IPS-15b (cell line): ENCODE data around the gene FAM228A.

Experiments
- H3K27me3 ChIP-seq: one replicate; pipeline ENCODE4 v1.6.1; 2013; ENCODE audit warnings: low read length; ENCODE audit not compliant: control insufficient read depth, insufficient read depth
- H3K36me3 ChIP-seq: one replicate; pipeline ENCODE4 v1.6.1; 2013; ENCODE audit warnings: low read length; ENCODE audit not compliant: control insufficient read depth, insufficient read depth
- H3K4me1 ChIP-seq: one replicate; pipeline ENCODE4 v1.6.1; 2013; ENCODE audit warnings: mild to moderate bottlenecking, low read length; ENCODE audit not compliant: control insufficient read depth, insufficient read depth
- H3K4me3 ChIP-seq: one replicate; pipeline ENCODE4 v1.5.1; 2013; ENCODE audit warnings: low read depth, low read length
- H3K9ac ChIP-seq: one replicate; pipeline ENCODE4 v1.6.1; 2013; ENCODE audit warnings: low read depth, mild to moderate bottlenecking, low read length
- H3K9me3 ChIP-seq: one replicate; pipeline ENCODE4 v1.6.1; 2013; ENCODE audit warnings: mild to moderate bottlenecking, low read length; ENCODE audit not compliant: control insufficient read depth, insufficient read depth

FAM228A gene

DNA sequence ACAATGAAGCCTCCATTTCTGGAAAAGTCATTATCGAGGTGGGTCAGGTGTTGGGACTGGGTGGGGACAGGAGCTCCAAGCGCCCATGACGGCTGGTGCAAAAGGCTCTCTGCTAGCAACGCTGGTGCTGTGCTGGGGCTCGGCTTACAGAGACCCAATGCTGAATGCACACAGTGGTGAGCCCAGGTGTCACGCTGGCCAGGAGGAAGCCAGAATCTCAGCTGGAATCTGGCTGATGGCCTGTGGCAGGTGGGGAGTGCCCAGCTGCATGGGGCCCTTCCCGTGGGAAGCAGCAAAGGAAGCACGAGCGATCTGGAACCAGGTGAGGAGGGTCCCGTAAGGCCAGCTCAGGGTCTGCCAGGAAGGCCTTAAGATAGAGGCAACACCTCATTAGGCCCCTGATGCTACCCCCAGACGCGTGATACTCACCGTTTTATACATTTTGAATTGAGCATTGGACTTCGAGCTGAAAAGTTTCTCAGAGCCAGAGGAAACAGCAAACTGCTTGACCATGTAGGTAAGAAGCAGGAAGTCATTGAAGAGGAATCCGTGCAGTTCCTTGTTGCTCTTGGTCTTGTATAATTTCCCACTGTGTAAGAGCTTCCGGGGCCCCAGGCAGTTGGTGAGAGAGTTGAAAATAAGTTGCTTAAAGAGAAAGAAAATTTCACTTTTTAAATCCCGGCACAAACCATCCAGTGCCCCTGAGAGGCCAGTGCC is 34.7 kb downstream of the FAM228A start:
- H3K27me3 ChIP-seq: no peaks in the 10 kb centered on the region
- no peak overlapping the region for H3K4me3 ChIP-seq
- H3K9ac ChIP-seq: no peak overlapping the region
- peaks cover 15% of the 10 kb centered on the region for H3K36me3 ChIP-seq
- H3K9me3 ChIP-seq: no peaks in the 10 kb centered on the region
- H3K4me1 ChIP-seq: no peaks in the 10 kb centered on the region

- H3K36me3 ChIP-seq: peaks cover 15% of the 10 kb centered on the region
- H3K27me3 ChIP-seq: no peaks in the 10 kb centered on the region
- H3K4me3 ChIP-seq: no peak overlapping the region
- H3K9me3 ChIP-seq: no peaks in the 10 kb centered on the region
- H3K9ac ChIP-seq: no peak overlapping the region
- H3K4me1 ChIP-seq: no peaks in the 10 kb centered on the region
Measured at GRCh38 chr2:24210106-24210455, 35.2 kb downstream of the FAM228A start.

- Histone ChIP-seq H3K9ac (no peak overlapping the region), H3K36me3 (peaks cover 15% of the 10 kb centered on the region), H3K4me3 (no peak overlapping the region), H3K27me3 (no peaks in the 10 kb centered on the region), H3K9me3 (no peaks in the 10 kb centered on the region), H3K4me1 (no peaks in the 10 kb centered on the region)
Measured at GRCh38 chr2:24210723-24211122, 35.9 kb downstream of the FAM228A start.

DNA sequence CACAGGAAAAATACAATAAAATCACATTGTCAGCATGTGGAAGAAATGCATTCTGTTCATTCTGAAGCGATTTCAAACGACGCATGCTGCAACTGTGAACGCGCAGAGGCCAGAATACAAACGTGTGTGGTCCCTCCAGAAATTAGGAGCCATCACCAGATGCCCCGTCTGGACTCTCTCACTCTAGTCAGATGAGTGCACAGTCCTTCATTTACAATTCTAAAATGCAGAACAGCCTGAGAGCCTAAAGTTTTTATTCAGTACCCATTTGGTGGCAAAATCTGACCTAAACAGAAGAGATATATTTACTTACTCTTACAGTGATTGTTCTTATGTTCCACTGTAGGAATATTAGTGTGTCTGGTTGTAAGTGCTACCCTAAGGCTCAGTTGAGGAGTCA is 36.6 kb downstream of the FAM228A start:
- no peaks in the 10 kb centered on the region for H3K9me3 ChIP-seq
- no peak overlapping the region for H3K9ac ChIP-seq
- H3K27me3 ChIP-seq: no peaks in the 10 kb centered on the region
- peaks cover 15% of the 10 kb centered on the region for H3K36me3 ChIP-seq
- no peak overlapping the region for H3K4me3 ChIP-seq
- H3K4me1 ChIP-seq: no peaks in the 10 kb centered on the region

GRCh38 chr2:24214880-24215279 is 40.0 kb downstream of the FAM228A start:
- no peak overlapping the region for H3K9ac ChIP-seq
- no peaks in the 10 kb centered on the region for H3K27me3 ChIP-seq
- H3K4me3 ChIP-seq: no peak overlapping the region
- H3K4me1 ChIP-seq: no peaks in the 10 kb centered on the region
- H3K36me3 ChIP-seq: peaks cover 10% of the 10 kb centered on the region
- H3K9me3 ChIP-seq: no peaks in the 10 kb centered on the region

DNA sequence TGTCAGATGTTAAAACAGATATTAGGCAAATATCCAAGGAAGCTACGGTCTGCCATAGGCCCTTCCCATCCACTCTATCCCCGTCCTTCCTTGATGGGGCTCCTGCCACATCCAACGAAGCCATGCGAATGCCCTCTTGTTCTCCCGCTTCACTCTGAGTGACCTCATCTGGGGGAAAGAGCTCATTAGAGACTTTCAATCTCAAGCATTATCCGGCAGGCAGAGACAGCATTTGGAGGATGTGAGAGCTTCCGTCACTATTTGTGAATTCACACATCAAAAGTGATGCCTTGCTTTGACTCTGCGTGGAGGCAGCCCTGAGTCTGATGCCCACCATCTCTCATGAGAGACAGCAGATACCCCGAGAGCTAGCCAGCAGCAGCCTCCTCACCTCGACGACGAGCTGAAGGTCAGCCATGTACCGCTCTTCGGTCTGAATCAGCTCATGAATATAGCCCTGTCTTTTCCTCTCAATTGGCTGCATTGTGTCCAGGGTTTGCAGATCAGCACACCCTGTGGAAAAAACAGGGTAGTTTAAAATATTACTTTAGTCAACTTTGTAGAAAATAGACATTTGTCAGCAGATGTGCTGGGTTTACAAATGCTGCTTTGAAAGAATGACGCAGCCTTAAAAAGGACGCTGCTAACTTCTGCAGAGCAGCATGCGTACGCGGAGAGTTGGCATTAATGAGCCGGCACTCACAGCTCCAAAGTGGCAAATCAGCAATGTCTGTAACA is 45.9 kb downstream of the FAM228A start:
- Histone ChIP-seq H3K27me3 (no peaks in the 10 kb centered on the region), H3K4me3 (no peak overlapping the region), H3K36me3 (peaks cover 4% of the 10 kb centered on the region), H3K4me1 (no peaks in the 10 kb centered on the region), H3K9ac (no peak overlapping the region), H3K9me3 (no peaks in the 10 kb centered on the region)

DNA sequence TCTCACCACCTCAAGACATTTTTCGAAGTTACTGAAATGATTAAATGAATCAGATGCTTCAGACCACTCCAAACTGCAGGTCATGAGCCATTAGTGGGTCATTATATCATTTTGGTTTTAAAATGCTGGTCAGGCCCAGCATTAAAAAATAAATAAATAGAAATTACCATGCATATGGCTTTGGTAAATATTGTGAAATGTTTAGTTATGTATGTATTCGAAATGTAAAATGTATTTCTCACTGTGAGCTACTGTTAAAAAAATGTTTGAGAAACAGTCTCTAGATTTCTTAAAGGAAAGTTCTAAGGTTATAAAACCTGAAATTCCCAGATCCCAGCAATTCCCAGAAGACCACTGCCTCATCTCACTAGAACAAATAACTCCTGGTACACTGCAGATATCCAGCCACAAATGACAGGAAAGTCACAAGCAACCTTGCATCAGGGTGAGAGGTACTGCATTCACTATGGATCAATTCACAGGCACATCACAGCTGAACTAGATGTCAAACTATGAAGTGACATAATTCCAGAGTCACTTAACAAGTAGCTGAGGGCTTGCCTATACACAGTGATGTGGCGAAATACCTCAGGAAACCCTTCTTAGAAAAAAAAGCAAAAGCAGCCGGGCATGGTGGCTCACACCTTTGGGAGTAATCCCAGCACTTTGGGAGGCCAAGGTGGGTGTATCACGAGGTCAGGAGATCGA is 46.6 kb downstream of the FAM228A start:
- H3K4me1 ChIP-seq: no peaks in the 10 kb centered on the region
- no peaks in the 10 kb centered on the region for H3K27me3 ChIP-seq

DNA sequence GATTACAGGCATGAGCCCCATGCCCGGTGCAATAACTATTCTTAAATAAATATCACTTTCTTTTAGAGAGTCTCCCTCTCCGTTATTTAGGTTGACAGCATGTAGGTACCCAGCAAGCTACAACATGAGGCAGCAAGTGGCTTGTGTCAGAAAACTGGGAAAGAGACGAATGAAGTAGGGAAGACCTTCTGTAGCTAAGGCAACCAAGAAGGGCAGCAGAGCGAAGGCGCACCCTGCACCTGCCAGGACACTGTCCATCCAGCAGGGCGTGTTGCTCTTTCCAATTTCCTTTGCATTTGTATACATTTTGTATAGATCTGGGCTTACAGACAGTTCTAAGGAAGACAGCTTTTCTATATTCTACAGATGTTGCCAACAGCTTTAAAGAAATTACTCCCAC is 48.1 kb downstream of the FAM228A start:
- no peak overlapping the region for H3K4me3 ChIP-seq
- peaks cover 4% of the 10 kb centered on the region for H3K36me3 ChIP-seq
- no peak overlapping the region for H3K9ac ChIP-seq
- H3K4me1 ChIP-seq: no peaks in the 10 kb centered on the region
- no peaks in the 10 kb centered on the region for H3K27me3 ChIP-seq
- no peaks in the 10 kb centered on the region for H3K9me3 ChIP-seq

More for the DNA sequence above, 46.6 kb downstream of the FAM228A start:
- H3K36me3 ChIP-seq: peaks cover 4% of the 10 kb centered on the region
- H3K4me3 ChIP-seq: no peak overlapping the region
- no peak overlapping the region for H3K9ac ChIP-seq
- H3K9me3 ChIP-seq: no peaks in the 10 kb centered on the region

- no peaks in the 10 kb centered on the region for H3K4me1 ChIP-seq
- no peak overlapping the region for H3K9ac ChIP-seq
- no peak overlapping the region for H3K4me3 ChIP-seq
- no peaks in the 10 kb centered on the region for H3K27me3 ChIP-seq
- no peaks in the 10 kb centered on the region for H3K9me3 ChIP-seq
- H3K36me3 ChIP-seq: peaks cover 2% of the 10 kb centered on the region
Measured at GRCh38 chr2:24225499-24226242, 50.8 kb downstream of the FAM228A start.

DNA sequence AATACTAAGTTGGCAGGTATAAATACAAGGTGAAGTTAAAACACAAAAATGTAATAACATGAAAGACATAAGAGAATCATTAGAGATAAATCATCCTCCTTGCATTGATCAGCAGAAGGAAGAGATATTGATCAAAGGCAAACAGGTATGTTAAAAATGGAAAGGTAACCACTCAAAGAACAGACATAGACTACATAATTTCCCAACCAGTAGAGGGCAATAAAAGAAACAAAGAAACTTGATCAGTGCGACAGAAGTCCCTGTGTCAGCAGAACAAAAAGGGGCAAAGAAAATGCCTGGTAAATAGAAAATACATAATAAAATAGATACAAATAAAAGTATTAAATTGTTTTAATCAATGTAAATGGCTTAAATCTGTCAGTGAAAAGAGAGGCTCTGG is 53.6 kb downstream of the FAM228A start:
- no peak overlapping the region for H3K4me3 ChIP-seq
- peaks cover 2% of the 10 kb centered on the region for H3K36me3 ChIP-seq

DNA sequence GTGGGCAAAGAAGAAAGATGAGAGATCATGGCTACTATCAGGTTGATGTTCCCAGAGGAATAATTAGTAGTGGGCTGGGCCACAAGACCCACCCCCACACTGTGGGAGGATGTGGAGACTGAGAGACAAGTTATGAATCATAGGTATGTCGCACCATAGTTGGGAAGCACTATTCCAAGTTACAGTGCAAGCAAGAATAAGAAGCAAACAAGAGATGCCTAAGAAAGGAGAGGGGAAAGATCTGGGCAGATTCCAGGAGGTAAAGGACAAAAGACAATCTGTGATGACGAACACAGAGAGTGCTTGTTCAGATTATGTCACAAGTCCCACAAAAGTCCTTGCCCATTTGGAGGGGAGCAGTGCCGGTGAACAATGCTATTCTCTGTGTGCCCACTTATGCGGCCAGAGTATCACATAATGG is 56.6 kb downstream of the FAM228A start:
- no peaks in the 10 kb centered on the region for H3K36me3 ChIP-seq
- no peak overlapping the region for H3K9ac ChIP-seq
- no peaks in the 10 kb centered on the region for H3K9me3 ChIP-seq
- no peaks in the 10 kb centered on the region for H3K4me1 ChIP-seq
- no peaks in the 10 kb centered on the region for H3K27me3 ChIP-seq
- no peak overlapping the region for H3K4me3 ChIP-seq

More for the DNA sequence above, 53.6 kb downstream of the FAM228A start:
- Histone ChIP-seq H3K4me1 (no peaks in the 10 kb centered on the region), H3K9me3 (no peaks in the 10 kb centered on the region), H3K9ac (no peak overlapping the region), H3K27me3 (no peaks in the 10 kb centered on the region)
